Measurements from ENCODE around the gene SPNS3.
A peak's percentile ranks its signal among the peaks of the same experiment; 100 is the strongest.

DNA sequence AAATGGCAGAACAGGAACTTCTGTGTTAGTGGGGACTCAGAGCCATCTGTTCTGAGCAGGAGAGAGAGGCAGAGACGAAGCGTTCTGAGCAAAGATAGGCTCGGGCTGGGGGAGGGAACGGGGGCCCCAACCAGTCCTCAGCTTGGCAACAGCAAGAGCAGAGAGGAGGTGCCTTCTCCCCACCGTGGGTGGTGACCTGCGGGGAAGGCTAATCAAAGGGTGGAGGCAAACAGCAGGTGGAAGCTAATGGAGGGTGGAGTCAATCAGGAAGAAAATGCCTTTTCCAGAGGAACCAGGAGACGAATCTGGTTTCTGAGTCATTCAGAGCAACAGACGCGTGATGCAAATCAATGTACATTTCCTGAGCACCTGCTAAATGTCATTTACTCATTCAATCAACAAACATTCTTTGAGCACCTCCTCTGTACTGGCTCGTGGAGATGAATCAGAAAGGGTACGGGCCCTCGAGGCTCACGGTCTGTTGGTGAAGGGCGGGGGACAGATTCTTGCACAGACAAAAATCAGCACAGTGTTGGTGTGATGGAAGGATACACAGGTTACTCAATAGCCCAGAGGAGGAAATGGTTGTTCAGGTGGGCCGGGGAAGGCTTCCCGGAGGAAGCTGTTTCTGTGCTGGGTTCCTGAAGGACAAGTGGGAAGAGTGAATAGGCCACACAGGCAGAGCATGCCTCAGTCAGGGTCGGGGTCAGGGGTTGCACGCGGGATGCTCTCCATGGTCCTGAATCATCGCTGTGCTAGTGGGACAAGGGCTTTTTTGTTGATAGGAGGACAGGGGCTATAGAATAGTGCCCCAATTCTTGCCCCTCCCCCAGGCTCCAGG, 59.2 kb downstream of the SPNS3 start:
- TF ChIP-seq CTCF (IDR thresholded peaks at IDR 0.05) (no peak), POLR2A (IDR thresholded peaks at IDR 0.05) (no peak), EP300 (IDR thresholded peaks at IDR 0.05) (no peak), POLR2AphosphoS5 (IDR thresholded peaks at IDR 0.05) (peak in 2 of 3 donors; percentile 23 to 69)
